HL-60/S4 treated with retinoic acid at 250 ng/mL for 4 days and 3 days (cell line): ENCODE results near the gene SPECC1L.

Source experiments
- in situ Hi-C: fragments of 300-500 bp; cut with MboI; formaldehyde crosslinking; loops from 2 replicates; pipeline ENCODE4 v1.7.0; 2022; ENCODE audit warnings: low sequenced_read_pairs

The SPECC1L gene

DNA sequence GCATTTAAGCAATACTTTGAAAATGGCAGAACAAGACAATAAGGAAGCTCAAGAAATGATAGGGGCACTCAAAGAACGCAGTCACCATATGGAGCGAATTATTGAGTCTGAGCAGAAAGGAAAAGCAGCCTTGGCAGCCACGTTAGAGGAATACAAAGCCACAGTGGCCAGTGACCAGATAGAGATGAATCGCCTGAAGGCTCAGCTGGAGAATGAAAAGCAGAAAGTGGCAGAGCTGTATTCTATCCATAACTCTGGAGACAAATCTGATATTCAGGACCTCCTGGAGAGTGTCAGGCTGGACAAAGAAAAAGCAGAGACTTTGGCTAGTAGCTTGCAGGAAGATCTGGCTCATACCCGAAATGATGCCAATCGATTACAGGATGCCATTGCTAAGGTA, 51.9 kb downstream of the SPECC1L start:
- in situ Hi-C loops, result loop anchor here (10.0 kb wide), 1 partner anchor 212 kb away; no protein-coding TSS in a partner anchor

DNA sequence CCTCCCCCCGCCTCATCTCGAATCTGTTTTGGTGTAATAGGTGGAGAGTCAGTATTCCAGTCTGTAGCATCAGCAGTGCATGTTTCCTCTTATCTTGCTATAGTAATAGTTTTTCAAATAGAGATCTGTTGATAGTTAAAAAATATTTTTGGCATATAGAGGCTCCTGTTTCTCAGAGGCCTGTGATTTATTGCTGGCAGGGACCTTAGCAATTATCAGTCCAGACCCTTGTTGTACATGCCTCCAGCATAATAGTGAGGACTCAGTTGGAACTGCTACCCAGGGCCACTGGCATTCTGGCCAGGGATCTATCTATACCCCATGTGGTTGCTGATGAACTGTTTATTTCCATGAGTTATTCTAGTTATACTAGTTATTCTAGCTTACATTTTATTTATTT, 52.6 kb downstream of the SPECC1L start:
- in situ Hi-C loops, result loop anchor here (10.0 kb wide), 1 partner anchor 212 kb away; no protein-coding TSS in a partner anchor

DNA sequence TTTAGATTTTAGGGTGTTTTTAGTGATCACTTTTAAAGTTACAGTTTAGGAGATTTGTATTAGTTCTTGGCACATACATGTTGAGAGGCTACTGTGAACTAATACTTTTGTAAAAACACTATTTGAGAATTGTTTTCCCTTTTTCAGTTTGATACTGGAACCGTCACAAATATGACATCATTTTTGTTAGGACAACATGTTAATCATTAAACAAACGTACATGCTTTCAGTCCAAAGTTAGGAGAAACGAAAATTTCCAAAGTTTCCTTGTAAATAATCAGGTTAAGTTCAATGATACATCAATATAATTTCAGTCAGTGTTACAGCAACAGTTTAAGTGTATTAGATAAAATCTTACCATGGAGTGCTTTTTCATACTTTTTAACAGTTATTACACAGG, 53.1 kb downstream of the SPECC1L start:
- in situ Hi-C loops, result loop anchor here (10.0 kb wide), 1 partner anchor 211 kb away; no protein-coding TSS in a partner anchor

DNA sequence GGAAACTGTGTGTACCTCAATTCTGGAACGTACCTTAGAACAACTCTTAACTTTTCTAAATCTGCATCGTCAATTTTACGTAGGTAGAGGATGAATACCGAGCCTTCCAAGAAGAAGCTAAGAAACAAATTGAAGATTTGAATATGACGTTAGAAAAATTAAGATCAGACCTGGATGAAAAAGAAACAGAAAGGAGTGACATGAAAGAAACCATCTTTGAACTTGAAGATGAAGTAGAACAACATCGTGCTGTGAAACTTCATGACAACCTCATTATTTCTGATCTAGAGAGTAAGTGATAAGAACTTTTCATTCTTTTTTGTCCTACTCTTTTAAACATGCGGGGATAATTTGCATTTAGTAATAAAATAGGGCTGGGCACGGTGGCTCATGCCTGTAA, 53.5 kb downstream of the SPECC1L start:
- in situ Hi-C loops, result loop anchor here (10.0 kb wide), 1 partner anchor 211 kb away; no protein-coding TSS in a partner anchor

DNA sequence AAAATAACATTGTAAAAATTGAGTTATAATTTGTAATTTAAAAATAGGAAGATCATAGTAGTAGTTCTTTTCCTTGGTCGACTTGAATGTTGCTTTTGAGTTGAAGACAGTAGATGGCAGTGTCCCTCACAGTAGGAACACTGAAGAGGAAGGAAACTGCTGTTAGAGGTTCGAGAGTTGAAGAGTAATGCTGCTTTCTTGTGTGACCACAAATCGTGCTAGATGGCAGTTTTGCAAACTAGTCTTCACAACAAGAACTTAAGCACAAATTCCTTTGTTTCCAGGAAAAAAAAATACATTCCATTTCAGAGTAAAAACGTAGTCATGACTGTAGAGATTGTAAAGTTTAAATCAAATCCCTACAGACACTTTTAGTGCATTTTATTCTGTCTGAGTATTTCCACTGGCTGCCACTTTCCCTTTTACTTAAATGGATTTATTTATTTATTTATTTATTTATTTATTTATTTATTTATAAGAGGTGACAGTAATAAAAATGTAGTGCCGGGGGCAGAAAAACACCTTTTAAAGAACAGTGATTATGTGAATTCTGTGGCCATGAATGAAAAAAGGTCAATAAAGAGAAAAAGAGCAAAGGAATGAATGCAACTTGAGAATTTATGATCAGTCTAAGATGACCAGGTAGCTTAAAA, 54.6 kb downstream of the SPECC1L start:
- in situ Hi-C loops, result loop anchor here (10.0 kb wide), 1 partner anchor 210 kb away; no protein-coding TSS in a partner anchor

DNA sequence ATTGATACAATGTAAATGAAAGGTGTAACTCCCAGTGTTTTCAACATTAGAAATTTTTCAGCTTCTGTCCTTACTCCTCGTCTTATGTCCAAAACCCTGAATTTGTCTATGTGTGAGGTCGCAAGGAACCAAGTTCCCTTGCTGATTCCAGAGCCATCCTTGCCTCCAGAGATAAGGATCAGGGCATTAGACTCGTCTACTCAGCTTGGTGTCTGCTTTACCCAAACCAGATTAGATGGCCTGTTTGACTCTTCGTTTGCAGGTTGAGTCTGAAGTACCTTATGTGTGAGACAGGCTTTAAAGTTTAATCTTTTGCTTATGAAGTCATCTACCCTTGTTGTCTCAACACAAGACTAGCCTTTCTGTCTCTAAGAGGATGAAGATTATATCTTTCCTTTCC, 55.6 kb downstream of the SPECC1L start:
- in situ Hi-C loops, result loop anchor here (10.0 kb wide), 1 partner anchor 209 kb away; no protein-coding TSS in a partner anchor

DNA sequence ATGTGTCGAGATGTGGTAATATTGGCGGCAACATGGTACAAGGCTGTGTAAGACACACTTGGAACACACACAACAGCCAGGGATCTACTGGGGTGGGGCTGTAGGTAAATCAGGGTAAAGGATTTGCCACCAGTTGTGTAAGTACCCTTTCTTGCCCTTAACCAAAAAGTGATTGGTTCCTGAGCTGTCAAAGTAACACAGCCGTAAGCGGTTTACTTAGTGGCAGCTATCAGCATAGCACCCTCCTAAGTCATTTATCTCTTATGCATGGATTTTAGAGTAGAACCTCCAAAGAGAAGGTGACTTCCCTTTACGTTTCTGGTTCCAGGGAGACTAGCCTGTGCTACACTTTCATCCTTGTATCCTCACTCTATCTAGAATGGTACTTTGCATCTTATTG, 57.2 kb downstream of the SPECC1L start:
- in situ Hi-C loops, result loop anchor here (10.0 kb wide), 1 partner anchor 207 kb away; no protein-coding TSS in a partner anchor

DNA sequence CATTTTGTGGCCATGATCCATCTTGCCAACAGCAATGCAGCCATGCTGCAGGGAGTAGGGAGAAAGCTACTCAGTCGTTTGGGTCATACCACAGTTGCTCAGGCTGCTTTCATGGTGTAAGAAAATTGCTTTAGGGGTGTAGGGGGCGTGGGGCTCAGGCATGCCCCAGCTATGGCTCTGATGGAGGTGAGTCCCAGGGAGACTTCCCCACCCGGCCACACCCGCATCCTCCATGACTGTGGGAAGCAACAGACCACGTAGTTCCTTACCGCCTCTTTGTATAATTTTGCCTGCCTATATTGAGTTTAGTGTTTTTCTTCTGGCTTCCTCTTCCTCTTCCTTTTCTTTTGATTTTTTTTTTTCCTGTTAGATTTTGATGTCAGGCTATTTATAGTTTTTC, 58.8 kb downstream of the SPECC1L start:
- in situ Hi-C loops, result loop anchor here (10.0 kb wide), 1 partner anchor 205 kb away; no protein-coding TSS in a partner anchor

DNA sequence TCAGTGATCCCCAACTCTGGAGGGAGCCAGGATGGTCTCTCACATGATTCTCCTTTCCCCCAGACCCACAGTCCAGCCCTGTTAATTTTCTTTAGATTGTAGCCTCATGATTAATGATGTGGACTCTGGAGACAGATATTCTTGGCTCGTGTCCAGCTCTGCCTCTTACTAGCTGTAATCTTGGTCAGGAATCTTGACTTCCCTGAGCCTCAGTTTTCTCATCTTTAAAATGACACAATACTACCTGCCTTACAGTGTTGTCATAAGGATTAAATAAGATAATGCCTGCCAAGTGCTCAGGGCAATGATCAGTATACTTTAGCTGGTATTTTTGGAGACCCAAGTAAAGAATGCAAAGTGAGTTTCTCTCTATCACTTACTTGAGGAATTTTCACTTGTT, 60.0 kb downstream of the SPECC1L start:
- in situ Hi-C loops, result no loop called here

DNA sequence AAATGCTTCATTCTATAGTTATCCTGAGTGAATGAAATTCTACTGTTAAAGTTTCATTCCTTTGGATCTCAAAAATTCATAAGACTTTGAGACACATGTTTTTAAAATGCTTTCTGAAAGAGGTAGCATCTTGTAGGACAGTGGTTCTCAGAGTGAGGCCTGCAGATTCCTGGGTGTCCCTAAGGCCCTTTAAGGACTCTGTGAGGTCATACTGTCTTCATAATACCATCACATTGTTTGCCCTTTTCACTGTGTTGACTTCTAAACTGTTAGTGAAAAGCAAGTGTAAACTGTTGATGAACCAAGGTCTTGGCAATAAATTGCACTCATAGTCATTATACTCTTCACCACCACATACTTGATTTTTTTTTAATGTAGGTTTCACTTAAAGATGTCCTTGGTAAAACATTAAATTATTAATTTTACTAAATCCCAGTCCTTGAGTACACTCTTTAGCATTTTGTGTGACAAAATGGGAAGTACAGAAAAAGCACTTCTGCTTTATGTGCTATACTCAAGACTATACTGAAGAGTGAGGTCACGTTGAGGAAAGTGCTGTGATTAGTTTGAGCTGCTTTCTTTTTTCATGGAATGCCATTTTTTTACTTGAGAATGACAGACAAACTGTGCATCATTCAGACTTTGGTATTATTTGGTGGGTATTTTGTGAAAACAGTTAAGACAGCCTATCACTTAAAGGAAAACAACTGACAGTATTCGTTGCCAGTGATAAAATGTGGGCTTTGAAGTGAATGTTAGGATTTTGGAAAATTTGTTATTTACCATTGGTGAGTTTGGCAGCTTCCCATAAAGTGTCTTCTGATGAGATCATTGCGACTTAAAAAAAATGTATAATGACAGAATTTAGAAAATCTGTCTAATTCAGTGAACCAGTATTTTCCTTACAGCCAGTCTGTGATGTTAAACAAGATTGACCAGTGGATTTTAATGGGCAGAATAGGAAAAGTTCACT, 61.1 kb downstream of the SPECC1L start:
- in situ Hi-C loops, result no loop called here

DNA sequence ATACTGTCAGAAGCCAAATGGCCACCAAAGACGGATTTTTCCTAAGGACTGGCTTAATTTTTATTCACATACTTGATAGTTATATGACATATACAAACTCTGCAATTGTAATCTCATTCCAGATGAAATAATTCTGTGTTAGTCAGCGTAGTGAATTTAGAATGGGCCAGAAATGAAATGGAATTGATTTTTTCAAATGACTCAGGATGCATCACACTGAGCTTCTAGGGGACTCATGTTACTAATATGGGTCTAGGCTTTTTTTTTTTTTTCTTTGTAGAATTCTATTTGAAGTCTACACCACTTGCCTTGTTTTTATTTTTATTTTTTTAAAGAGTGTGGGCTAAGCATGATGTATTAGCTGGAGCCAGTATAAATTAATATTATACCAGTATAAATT, 62.7 kb downstream of the SPECC1L start:
- in situ Hi-C loops, result no loop called here

DNA sequence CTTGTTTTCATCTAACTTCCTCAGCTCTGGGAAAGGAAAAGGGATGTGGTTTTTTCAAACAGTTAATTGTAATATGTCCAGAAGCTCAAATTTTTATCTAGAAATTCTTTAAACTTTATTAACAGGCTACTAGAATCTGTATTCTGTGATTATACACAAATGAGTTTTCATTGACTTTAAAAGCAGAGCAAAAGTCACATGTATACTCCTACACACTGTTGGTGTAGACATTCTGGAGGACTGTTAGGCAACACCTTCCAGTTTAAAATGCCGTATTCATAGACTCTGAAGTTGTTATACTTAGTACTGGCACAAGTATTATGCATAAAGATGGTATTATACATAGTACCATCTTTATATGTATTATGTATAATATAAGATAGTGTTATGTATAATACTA, 64.9 kb downstream of the SPECC1L start:
- in situ Hi-C loops, result no loop called here

DNA sequence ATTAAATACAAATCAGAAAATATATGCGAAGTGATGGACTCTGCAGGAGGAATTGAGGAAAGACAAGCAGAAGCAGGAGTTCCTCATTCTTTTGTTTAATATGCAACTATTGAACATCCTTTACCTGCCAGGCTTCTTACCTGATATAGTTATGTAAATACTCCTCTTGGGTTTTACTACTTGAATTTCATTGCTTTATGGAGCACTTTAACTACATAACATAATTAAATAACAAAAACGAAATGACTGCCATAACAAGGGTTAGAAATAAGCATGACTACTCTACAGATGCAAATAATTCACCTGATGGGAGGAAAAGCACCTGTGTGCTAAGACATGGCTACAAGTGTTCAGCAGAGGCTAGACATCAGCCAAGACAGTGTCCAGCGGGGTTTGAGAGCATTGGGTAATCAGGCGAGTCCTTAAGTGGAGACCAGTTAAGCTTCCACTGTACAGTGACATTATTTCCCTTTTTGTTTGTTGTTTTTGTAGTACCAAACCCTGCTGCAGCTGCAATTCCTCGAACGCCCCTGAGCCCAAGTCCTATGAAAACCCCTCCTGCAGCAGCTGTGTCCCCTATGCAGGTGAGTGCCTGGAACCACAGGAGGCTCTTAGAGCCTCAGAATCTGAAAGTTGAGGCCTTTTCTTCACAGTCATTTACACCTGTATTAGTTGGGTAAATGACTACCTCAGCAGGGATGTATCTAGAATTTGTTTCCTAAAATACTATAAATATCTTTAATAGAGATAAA, 67.4 kb downstream of the SPECC1L start:
- in situ Hi-C loops, result no loop called here

DNA sequence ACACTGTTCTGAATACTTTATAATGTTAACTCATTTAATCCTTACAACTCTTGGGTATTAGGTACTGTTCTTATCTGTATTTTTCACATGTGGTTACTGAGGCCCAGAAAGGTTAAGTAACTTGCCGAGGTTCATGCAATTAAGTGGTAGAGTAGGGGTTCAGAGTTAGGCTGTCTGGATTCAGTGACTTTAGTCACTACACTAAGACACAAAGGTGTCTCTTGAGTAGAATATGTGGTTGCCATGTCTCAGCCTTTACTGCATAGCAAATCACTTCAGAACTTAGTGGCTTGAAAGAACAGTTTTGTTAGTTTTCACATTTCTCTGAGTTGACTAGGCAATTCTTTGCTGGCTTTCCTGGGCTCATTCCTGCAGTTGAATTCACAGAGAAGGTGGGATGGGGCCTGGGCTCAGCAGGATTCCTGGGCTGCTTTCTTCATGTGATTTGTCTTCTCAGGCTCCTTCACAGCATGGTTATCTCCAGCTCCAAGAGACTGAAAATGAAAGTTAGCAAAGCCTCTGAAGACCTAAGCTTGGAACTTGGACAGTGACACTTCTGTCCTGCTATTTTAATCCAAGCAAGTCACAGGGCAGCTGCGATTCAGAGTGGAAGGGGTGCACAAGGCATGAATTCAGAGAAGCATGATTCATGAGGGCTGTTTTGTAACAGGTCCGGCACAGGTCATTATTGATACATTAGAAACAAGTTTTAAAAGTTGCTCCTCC, 68.3 kb downstream of the SPECC1L start:
- in situ Hi-C loops, result no loop called here

DNA sequence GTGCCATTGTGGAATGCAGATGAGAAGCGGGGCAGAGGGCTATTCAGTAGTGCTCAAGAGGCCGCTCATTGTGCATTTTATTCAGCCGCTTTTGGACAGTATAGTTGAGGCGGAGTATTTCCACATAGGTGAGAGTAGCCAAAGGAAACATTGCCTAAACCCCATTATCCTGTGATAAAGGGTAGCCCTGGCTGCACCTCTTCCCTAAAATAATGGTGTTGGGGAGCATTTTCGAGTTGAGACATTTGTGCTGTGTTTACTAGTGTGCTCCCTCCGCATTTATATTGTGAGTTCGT, 68.8 kb downstream of the SPECC1L start:
- in situ Hi-C loops, result no loop called here

DNA sequence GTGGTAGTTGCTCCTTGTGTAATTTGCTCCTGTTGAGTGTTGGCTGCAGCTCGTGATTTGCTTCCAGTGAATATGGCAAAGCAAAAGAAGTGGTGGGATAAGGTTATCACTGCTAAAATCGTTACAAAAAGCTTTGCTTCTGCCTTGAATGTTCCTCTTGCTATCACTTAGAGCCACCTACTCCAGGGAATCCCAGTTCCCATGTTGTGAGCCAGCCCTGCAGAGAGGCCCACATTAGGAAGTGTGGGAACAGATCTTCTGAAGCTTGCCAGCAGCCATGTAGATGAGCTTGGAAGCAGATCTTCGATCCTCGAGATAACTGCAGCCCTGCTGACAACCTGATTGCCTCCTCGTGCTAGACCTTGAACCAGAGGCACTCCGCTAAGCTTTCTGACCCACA, 71.0 kb downstream of the SPECC1L start:
- in situ Hi-C loops, result no loop called here

DNA sequence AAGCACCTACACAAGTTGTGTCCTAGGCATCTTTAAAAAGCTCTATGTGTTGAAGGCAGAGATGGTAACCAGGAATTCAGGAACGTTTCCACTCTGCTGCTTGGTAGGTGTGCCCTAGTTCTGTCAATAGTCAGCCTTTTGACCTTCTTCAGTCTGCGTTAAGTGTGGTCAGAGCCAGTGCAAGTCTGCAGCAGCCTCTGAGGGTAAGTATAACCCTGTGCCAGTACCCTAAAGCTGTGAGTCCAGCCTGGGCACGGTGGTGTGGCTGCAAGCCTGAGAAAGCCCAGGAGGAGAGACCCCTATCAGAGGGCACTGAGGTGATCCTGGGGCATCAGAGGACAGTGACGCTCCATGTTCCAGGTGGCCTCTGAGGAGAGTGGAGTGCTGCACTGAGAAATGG, 80.0 kb downstream of the SPECC1L start:
- in situ Hi-C loops, result no loop called here

DNA sequence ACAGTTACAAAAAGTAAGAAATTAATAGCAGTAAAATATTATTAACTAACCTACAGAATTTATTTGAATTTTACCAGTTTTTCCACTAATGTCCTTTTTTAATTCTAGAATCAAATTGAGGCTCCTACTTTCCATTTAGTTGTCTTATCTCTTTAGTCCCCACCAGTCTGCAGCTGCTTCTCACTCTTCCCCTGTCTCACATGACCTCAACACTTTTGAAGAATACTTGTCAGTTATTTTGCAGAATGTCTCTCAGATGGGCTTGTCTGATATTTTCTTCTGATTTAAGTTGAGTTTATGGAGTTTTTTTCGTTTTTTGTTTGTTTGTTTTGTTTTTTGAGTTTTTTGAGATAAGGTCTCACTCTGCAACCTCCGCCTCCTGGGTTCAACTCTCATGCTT, 82.5 kb downstream of the SPECC1L start:
- in situ Hi-C loops, result no loop called here

DNA sequence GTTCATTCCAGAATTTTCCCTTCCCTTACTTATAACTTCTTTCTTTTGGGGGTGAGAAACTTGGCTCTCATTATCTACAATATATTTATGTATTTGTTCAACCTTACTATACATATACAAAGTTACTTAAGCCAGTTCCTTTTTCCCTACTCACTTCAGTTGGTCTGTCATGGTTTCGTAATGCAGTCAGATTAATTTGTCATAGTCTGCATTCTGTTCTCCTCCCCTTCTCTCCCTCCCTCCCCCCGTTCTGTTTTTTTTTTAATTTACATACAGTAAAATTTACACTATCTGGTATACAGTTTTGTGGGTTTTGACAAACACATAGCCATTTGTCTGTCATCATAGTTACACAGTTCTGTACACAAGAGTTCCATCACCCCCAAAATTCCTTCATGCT, 84.9 kb downstream of the SPECC1L start:
- in situ Hi-C loops, result no loop called here

DNA sequence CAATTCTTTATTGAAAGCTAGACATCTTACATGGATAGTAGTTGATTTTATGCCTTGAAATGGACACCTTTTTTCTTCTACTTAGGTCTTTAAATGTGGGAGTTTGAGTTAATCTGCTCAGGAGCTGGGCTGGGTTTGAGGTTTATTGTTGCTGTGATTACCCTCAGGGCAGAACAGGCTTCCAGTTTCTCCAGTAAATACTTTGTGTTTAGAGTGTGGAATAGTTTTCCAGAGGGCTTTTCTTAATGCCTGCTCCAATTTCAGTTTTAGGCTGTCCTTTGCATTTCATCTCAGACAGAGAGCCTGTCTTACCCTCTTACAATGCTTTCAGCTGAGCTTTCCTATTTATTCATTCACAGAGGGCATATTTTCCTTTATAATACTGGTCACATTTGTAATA, 86.9 kb downstream of the SPECC1L start:
- in situ Hi-C loops, result no loop called here
